SU-DHL-6 (cell line): Measurements from ENCODE around the gene CFB.

Experiments
- H2AFZ ChIP-seq: fragments of 200-600 bp; sonication (generic); 2 replicates; pipeline ENCODE4 v1.6.1; 2014; ENCODE audit warnings: low read depth, mild to moderate bottlenecking, moderate library complexity, mixed read lengths, antibody characterized with exemption, low read length; ENCODE audit not compliant: severe bottlenecking
- H3F3A ChIP-seq: fragments of 200-600 bp; shearing (Covaris generic); 2 replicates; pipeline ENCODE4 v1.6.0; 2016; ENCODE audit warnings: antibody characterized with exemption, mild to moderate bottlenecking; ENCODE audit not compliant: insufficient read depth
- H3K27ac ChIP-seq: fragments of 200-600 bp; sonication (generic); 2 replicates; pipeline ENCODE4 v1.5.1; 2016; ENCODE audit warnings: low read depth, mild to moderate bottlenecking, low read length, moderate library complexity, mixed read lengths
- H3K27me3 ChIP-seq: fragments of 200-600 bp; sonication (generic), shearing (Covaris generic); 2 replicates; pipeline ENCODE4 v1.6.0; 2014; ENCODE audit warnings: mild to moderate bottlenecking, low read length
- H3K36me3 ChIP-seq: fragments of 200-600 bp; sonication (generic); 2 replicates; pipeline ENCODE4 v1.6.1; 2014; ENCODE audit warnings: mild to moderate bottlenecking, low read length, mixed read lengths
- H3K4me2 ChIP-seq: fragments of 300-600, 200-600 bp; shearing (Covaris generic), sonication (generic); 2 replicates; pipeline ENCODE4 v1.6.0; 2014; ENCODE audit warnings: low read length, low read depth, mild to moderate bottlenecking; ENCODE audit not compliant: poor library complexity, severe bottlenecking
- H3K4me3 ChIP-seq: fragments of 200-600 bp; sonication (generic); 2 replicates; pipeline ENCODE4 v1.5.1; 2014; ENCODE audit warnings: antibody characterized with exemption, low read length, mild to moderate bottlenecking, mixed read lengths; ENCODE audit not compliant: insufficient read depth, poor library complexity, severe bottlenecking
- H3K79me2 ChIP-seq: fragments of 200-600 bp; sonication (generic); 2 replicates; pipeline ENCODE4 v1.6.1; 2014; ENCODE audit warnings: mild to moderate bottlenecking, low read length, moderate library complexity; ENCODE audit not compliant: insufficient read depth
- H3K9ac ChIP-seq: fragments of 200-600 bp; sonication (generic); 2 replicates; pipeline ENCODE4 v1.7.0; 2014; ENCODE audit warnings: mild to moderate bottlenecking, low read length
- H3K9me2 ChIP-seq: fragments of 200-600 bp; sonication (generic); replicated peaks from 2 replicates; pipeline ENCODE4 v1.6.1; 2014; ENCODE audit warnings: low read length; ENCODE audit not compliant: insufficient read depth
- H3K9me3 ChIP-seq: fragments of 200-600 bp; sonication (generic); 2 replicates; pipeline ENCODE4 v1.6.1; 2014; ENCODE audit warnings: low read length, mixed read lengths; ENCODE audit not compliant: insufficient read depth
- H4K20me1 ChIP-seq: fragments of 200-600 bp; sonication (generic); 2 replicates; pipeline ENCODE4 v1.6.1; 2014; ENCODE audit warnings: low read depth, mild to moderate bottlenecking, antibody characterized with exemption, low read length, moderate library complexity, mixed read lengths
- EZH2phosphoT487 ChIP-seq: fragments of 200-600 bp; sonication (generic), shearing (Covaris generic); conservative IDR thresholded peaks from 2 replicates; pipeline ENCODE4 v1.6.1; 2018; ENCODE audit warnings: mild to moderate bottlenecking, antibody characterized with exemption, low read length, moderate library complexity, mixed read lengths
- TF ChIP-seq, protein P1 (sequence below): fragments of 200-600 bp; sonication (generic); IDR thresholded peaks from one replicate; pipeline ENCODE4 v1.5.1; 2017; ENCODE audit warnings: antibody characterized with exemption, mild to moderate bottlenecking, low read length, moderate library complexity; ENCODE audit not compliant: insufficient read depth, poor library complexity, severe bottlenecking

Gene CFB

GRCh38 chr6:31967926-31968320 is 22.0 kb downstream of the CFB start:
- Histone ChIP-seq H4K20me1 (no peaks in the 10 kb centered on the region), H3K9ac (no peak overlapping the region), H3K4me3 (no peak overlapping the region), H3K79me2 (peaks cover 16% of the 10 kb centered on the region), H3F3A (peaks cover 6% of the 10 kb centered on the region), H3K27ac (no peak overlapping the region), H3K4me2 (no peak overlapping the region), H3K27me3 (no peaks in the 10 kb centered on the region), H3K36me3 (peaks cover 3% of the 10 kb centered on the region; the same call in 1 of the 2 replicates), H2AFZ (no peak overlapping the region), H3K9me2 (no peaks in the 10 kb centered on the region), H3K9me3 (no peaks in the 10 kb centered on the region)
- TF ChIP-seq, protein P1, sequence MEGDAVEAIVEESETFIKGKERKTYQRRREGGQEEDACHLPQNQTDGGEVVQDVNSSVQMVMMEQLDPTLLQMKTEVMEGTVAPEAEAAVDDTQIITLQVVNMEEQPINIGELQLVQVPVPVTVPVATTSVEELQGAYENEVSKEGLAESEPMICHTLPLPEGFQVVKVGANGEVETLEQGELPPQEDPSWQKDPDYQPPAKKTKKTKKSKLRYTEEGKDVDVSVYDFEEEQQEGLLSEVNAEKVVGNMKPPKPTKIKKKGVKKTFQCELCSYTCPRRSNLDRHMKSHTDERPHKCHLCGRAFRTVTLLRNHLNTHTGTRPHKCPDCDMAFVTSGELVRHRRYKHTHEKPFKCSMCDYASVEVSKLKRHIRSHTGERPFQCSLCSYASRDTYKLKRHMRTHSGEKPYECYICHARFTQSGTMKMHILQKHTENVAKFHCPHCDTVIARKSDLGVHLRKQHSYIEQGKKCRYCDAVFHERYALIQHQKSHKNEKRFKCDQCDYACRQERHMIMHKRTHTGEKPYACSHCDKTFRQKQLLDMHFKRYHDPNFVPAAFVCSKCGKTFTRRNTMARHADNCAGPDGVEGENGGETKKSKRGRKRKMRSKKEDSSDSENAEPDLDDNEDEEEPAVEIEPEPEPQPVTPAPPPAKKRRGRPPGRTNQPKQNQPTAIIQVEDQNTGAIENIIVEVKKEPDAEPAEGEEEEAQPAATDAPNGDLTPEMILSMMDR: no peak
- TF ChIP-seq EZH2phosphoT487: no peak

- Histone ChIP-seq H3F3A (peaks cover 9% of the 10 kb centered on the region), H2AFZ (no peak overlapping the region), H3K9me2 (no peaks in the 10 kb centered on the region), H3K4me3 (no peak overlapping the region), H3K36me3 (peaks cover 3% of the 10 kb centered on the region; the same call in 1 of the 2 replicates), H3K79me2 (peaks cover 18% of the 10 kb centered on the region), H3K27me3 (no peaks in the 10 kb centered on the region), H3K9me3 (no peaks in the 10 kb centered on the region), H3K9ac (no peak overlapping the region), H3K27ac (no peak overlapping the region), H3K4me2 (no peak overlapping the region), H4K20me1 (no peaks in the 10 kb centered on the region)
- TF ChIP-seq, protein P1: no peak
- TF ChIP-seq EZH2phosphoT487: no peak
Measured at GRCh38 chr6:31968326-31968725, 22.4 kb downstream of the CFB start.

DNA sequence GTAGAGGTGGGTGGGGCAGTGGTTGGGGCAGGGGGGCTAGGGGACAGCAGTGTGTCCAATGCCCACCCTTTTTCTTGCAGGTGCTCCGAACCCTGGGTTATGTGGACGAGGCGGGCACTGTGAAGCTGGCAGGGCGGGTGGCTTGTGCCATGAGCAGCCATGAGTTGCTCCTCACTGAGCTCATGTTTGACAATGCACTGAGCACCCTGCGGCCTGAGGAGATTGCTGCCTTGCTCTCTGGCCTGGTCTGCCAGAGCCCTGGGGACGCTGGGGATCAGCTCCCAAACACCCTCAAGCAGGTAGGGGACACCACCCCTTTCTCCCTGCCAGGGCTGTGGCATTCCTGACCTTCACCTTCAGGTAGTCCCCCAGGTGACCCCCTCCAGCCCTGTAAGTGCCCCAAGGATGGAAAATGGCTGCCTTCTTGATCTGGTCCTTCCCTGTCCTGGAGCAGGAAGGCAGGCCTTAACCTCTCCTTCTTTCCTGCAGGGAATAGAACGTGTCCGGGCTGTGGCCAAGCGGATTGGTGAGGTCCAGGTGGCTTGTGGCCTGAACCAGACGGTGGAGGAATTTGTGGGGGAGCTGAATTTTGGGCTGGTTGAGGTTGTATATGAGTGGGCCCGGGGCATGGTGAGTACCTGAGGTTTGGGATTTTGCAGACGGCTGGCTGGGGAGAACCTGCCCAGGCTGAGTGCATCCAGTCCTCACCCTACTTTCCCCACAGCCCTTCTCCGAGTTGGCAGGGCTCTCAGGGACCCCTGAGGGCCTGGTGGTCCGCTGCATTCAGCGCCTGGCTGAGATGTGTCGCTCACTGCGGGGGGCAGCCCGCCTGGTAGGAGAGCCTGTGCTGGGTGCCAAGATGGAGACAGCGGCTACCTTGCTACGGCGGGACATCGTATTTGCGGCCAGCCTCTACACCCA is 23.2 kb downstream of the CFB start:
- H3K4me3 ChIP-seq: no peak overlapping the region
- no peak overlapping the region for H3K27ac ChIP-seq
- no peaks in the 10 kb centered on the region for H3K27me3 ChIP-seq
- H2AFZ ChIP-seq: no peak overlapping the region
- H3K4me2 ChIP-seq: no peak overlapping the region
- peaks cover 14% of the 10 kb centered on the region for H3F3A ChIP-seq
- H4K20me1 ChIP-seq: no peaks in the 10 kb centered on the region
- H3K9me2 ChIP-seq: no peaks in the 10 kb centered on the region
- H3K36me3 ChIP-seq: peaks cover 3% of the 10 kb centered on the region; the same call in 1 of the 2 replicates
- no peak overlapping the region for H3K9ac ChIP-seq
- no peaks in the 10 kb centered on the region for H3K9me3 ChIP-seq
- TF ChIP-seq EZH2phosphoT487: no peak
- TF ChIP-seq, protein P1: no peak
- peaks cover 18% of the 10 kb centered on the region for H3K79me2 ChIP-seq
